ENCODE measurements around the gene PPP1R37. TPM values are rescaled to one million over a fixed set of nuclear protein-coding genes. Genes with fewer than 3 reads are reported as not detected.

Gene PPP1R37
- total and polyA plus RNA-seq, 2 donors (not counting 3 experiments of a cell fraction or from before 2014, with no cell fraction given): 16.2 to 27.1 TPM

GRCh38 chr19:45075301-45076028 is 17.5 kb upstream of the PPP1R37 start:
- Histone ChIP-seq H2AFZ (ENCODE audit: low read depth, low read length) (peak overlapping the region; percentile 84), H3K27me3 (ENCODE audit: control insufficient read depth in 2 of 2, insufficient read depth in 2 of 2, low read length in 2 of 2) (no peaks in the 10 kb centered on the region), H3K36me3 (ENCODE audit: control insufficient read depth in 2 of 2, extremely low read depth in 1 of 2, insufficient read depth in 2 of 2, low read length in 2 of 2) (peaks cover 0 to 5% of the 10 kb centered on the region in 2 experiments), H3K4me3 (replicated peaks in 1 of 3; ENCODE audit: insufficient read depth in 1 of 3, low read depth in 1 of 3, low read length in 3 of 3) (peak overlapping the region; percentile 18 to 37 (median 33)), H4K20me1 (replicated peaks; ENCODE audit: control insufficient read depth, extremely low read depth, insufficient read depth, low read length) (no peaks in the 10 kb centered on the region), H3K9ac (replicated peaks; ENCODE audit: extremely low read depth, insufficient read depth, low read length) (peak overlapping the region; percentile 58), H3K9me1 (replicated peaks; ENCODE audit: control insufficient read depth, extremely low read depth, insufficient read depth, low read length) (no peaks in the 10 kb centered on the region), H3K79me2 (ENCODE audit: control insufficient read depth, insufficient read depth, low read length) (peaks cover 14% of the 10 kb centered on the region), H3K4me1 (ENCODE audit: control insufficient read depth, extremely low read depth, insufficient read depth, low read length) (peaks cover 16% of the 10 kb centered on the region), H3K27ac (ENCODE audit: insufficient read depth, low read depth, low read length) (no peak overlapping the region), H3K4me2 (ENCODE audit: insufficient read depth, low read length) (peak overlapping the region; percentile 83), H3K9me3 (replicated peaks; ENCODE audit: control insufficient read depth, insufficient read depth, low read length) (no peaks in the 10 kb centered on the region)
- no TSS peak for BruUV-seq (replicated peaks)
- intact Hi-C loops (cut with micrococcal nuclease) (loop anchor here (5.0 kb wide), 1 partner anchor 38 kb away; the partner anchor contains the start of gene CLASRP), dilution Hi-C loops (cut with MboI; ENCODE audit: extremely low pct_ligation_motif_present, low sequenced_read_pairs) (no loop called here)
- TF ChIP-seq JUN (IDR thresholded peaks at IDR 0.05; ENCODE audit: borderline replicate concordance, insufficient read depth, insufficient read length, low read depth) (no peak), MYC (IDR thresholded peaks at IDR 0.05; ENCODE audit: low read depth, low read length) (no peak)
- peak; percentile 10 for DNase-seq (ENCODE audit: low read depth, low spot score)
- peak; percentile 65 for FAIRE-seq
- CTCF ChIA-PET: interaction anchor here (1.2 to 2.5 kb wide), 2 partner anchors 16 kb away, joined by 4 to 9 read pairs; no protein-coding TSS in a partner anchor
- POLR2A ChIA-PET: no interaction called here

- peak within 1 kb of the TSS; percentile 58 for H3K9ac ChIP-seq (replicated peaks; ENCODE audit: extremely low read depth, insufficient read depth, low read length)
- no peaks in the 10 kb centered on the region for H4K20me1 ChIP-seq (replicated peaks; ENCODE audit: control insufficient read depth, extremely low read depth, insufficient read depth, low read length)
- FAIRE-seq (peak; percentile 80), DNase-seq (ENCODE audit: low read depth, low spot score) (peak; percentile 44)
- ChIA-PET CTCF (interaction anchor here (2.5 kb wide), 1 partner anchor 17 kb away, joined by 9 read pairs; no protein-coding TSS in a partner anchor), POLR2A (no interaction called here)
- H3K4me3 ChIP-seq (replicated peaks in 1 of 3; ENCODE audit: insufficient read depth in 1 of 3, low read depth in 1 of 3, low read length in 3 of 3): peak within 1 kb of the TSS; percentile 18 to 37 (median 33)
- H3K4me2 ChIP-seq (ENCODE audit: insufficient read depth, low read length): peak within 1 kb of the TSS; percentile 83
- peak within 1 kb of the TSS; percentile 29 for H3K27ac ChIP-seq (ENCODE audit: insufficient read depth, low read depth, low read length)
- dilution Hi-C loops (cut with MboI; ENCODE audit: extremely low pct_ligation_motif_present, low sequenced_read_pairs) (no loop called here), intact Hi-C loops (cut with micrococcal nuclease) (loop anchor here (5.0 kb wide), 1 partner anchor 39 kb away; the partner anchor contains the start of gene CLASRP)
- BruUV-seq (replicated peaks): TSS peak; percentile 31
- H3K4me1 ChIP-seq (ENCODE audit: control insufficient read depth, extremely low read depth, insufficient read depth, low read length): peaks cover 16% of the 10 kb centered on the region
- H3K36me3 ChIP-seq (ENCODE audit: control insufficient read depth in 2 of 2, extremely low read depth in 1 of 2, insufficient read depth in 2 of 2, low read length in 2 of 2): no peaks in the 10 kb centered on the region
- no peaks in the 10 kb centered on the region for H3K9me1 ChIP-seq (replicated peaks; ENCODE audit: control insufficient read depth, extremely low read depth, insufficient read depth, low read length)
- peak within 1 kb of the TSS; percentile 84 for H2AFZ ChIP-seq (ENCODE audit: low read depth, low read length)
- peaks cover 21% of the 10 kb centered on the region for H3K79me2 ChIP-seq (ENCODE audit: control insufficient read depth, insufficient read depth, low read length)
- H3K9me3 ChIP-seq (replicated peaks; ENCODE audit: control insufficient read depth, insufficient read depth, low read length): no peaks in the 10 kb centered on the region
- no peaks in the 10 kb centered on the region for H3K27me3 ChIP-seq (ENCODE audit: control insufficient read depth in 2 of 2, insufficient read depth in 2 of 2, low read length in 2 of 2)
- TF ChIP-seq POLR2AphosphoS5 (IDR thresholded peaks at IDR 0.05; ENCODE audit: insufficient read depth, low read depth, low read length) (peak; percentile 77), FOS (IDR thresholded peaks at IDR 0.05; ENCODE audit: borderline replicate concordance, insufficient read depth, low read length) (no peak), POLR2A (IDR thresholded peaks at IDR 0.05; ENCODE audit: low read depth, low read length) (peak; percentile 47), GATA2 (IDR thresholded peaks at IDR 0.05; ENCODE audit: insufficient read depth, insufficient read length, low read depth, low read length) (no peak)
Observed at GRCh38 chr19:45076029-45076850, 16.7 kb upstream of the PPP1R37 start, which contains the start of gene ZNF296. Gene ZNF296, minus strand, starts transcription at chr19:45076478. Its CDS starts 105 bp downstream, at chr19:45076373.

All from endothelial cell of umbilical vein (primary cell).